Liver (tissue), 3 donors: Measurements from ENCODE around the gene RPTOR.

ENCODE experiments used
- FOXA1 ChIP-seq: IDR thresholded peaks from 2 replicates; pipeline ENCODE4 v1.6.1; 2016; ENCODE audit warnings: antibody characterized with exemption
- GABPA ChIP-seq, 2 donors: IDR thresholded peaks in 1 of 2; conservative IDR thresholded peaks in 1 of 2; 2 replicates each; pipeline ENCODE4 v1.6.1; 2016; ENCODE audit warnings: antibody characterized with exemption in 2 of 2, mild to moderate bottlenecking in 1 of 2, moderate library complexity in 1 of 2
- JUND ChIP-seq, 2 donors: IDR thresholded peaks; 2 replicates each; pipeline ENCODE4 v1.6.1; 2016; ENCODE audit warnings: antibody characterized with exemption in 2 of 2
- NR2F2 ChIP-seq: IDR thresholded peaks from 2 replicates; pipeline ENCODE4 v1.6.1; 2016; ENCODE audit warnings: antibody characterized with exemption
- RAD21 ChIP-seq, 2 donors: IDR thresholded peaks; 2 replicates each; pipeline ENCODE4 v1.6.1; 2016; ENCODE audit warnings: antibody characterized with exemption in 2 of 2, mild to moderate bottlenecking in 2 of 2
- RXRA ChIP-seq, 2 donors: IDR thresholded peaks; 2 replicates each; pipeline ENCODE4 v1.6.1; 2017 to 2018; ENCODE audit warnings: antibody characterized with exemption in 2 of 2, mild to moderate bottlenecking in 1 of 2
- SP1 ChIP-seq: IDR thresholded peaks from 2 replicates; pipeline ENCODE4 v1.6.1; 2018; ENCODE audit warnings: antibody characterized with exemption, mild to moderate bottlenecking
- TAF1 ChIP-seq: conservative IDR thresholded peaks from 2 replicates; pipeline ENCODE4 v1.6.1; 2016; ENCODE audit warnings: antibody characterized with exemption, mild to moderate bottlenecking
- YY1 ChIP-seq: IDR thresholded peaks from 2 replicates; pipeline ENCODE4 v1.6.1; 2016; ENCODE audit warnings: antibody characterized with exemption, mild to moderate bottlenecking
- TF ChIP-seq, protein P1 (sequence below): fragments of 150-350 bp; IDR thresholded peaks from 2 replicates; pipeline ENCODE4 v1.5.1; 2017; ENCODE audit warnings: improper control_type of control experiment, low read depth, low read length; ENCODE audit not compliant: missing input control
- TF ChIP-seq, protein P2 (sequence below): IDR thresholded peaks from 2 replicates; pipeline ENCODE4 v1.6.1; 2016; ENCODE audit warnings: antibody characterized with exemption
- TF ChIP-seq, protein P3 (sequence below): IDR thresholded peaks from 2 replicates; pipeline ENCODE4 v1.6.1; 2016; ENCODE audit warnings: antibody characterized with exemption, mild to moderate bottlenecking
- TF ChIP-seq, protein P4 (sequence below): IDR thresholded peaks from 2 replicates; pipeline ENCODE4 v1.6.1; 2016; ENCODE audit warnings: antibody characterized with exemption
- donor health status: healthy.
- donor health status: healthy.

DNA sequence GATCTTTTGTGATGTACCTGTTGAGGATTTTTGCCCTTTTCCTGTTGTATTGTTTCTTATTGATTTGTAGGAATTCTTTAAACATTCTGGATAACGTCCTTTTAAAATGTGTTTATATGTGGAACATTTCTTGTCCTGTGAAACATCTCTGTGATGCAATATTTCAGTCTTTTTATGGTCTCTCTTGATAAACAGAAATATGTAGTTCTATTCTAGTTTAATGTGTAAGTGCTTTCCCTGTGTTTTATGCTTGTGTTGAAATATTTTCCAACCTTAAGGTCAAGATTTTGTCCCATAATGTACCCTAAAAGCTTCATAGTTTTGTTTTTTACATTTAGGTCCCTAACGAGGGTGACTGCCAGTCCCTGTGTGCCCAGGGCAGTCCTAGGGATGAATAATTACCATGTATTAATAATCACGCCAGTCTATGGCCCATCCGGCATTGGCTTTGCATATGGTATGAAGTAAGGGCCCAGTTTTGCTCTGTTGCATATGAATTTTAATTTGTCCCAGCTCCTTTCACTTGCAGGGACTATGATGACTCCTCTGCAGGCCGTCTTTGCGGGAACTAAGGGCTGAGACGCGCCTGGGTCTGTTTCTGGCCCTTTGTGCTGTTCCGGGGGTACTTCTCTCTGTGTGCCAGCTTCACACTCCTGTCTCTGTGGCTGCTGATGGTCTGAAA, 44.2 kb downstream of the RPTOR start:
- TF ChIP-seq, protein P1, sequence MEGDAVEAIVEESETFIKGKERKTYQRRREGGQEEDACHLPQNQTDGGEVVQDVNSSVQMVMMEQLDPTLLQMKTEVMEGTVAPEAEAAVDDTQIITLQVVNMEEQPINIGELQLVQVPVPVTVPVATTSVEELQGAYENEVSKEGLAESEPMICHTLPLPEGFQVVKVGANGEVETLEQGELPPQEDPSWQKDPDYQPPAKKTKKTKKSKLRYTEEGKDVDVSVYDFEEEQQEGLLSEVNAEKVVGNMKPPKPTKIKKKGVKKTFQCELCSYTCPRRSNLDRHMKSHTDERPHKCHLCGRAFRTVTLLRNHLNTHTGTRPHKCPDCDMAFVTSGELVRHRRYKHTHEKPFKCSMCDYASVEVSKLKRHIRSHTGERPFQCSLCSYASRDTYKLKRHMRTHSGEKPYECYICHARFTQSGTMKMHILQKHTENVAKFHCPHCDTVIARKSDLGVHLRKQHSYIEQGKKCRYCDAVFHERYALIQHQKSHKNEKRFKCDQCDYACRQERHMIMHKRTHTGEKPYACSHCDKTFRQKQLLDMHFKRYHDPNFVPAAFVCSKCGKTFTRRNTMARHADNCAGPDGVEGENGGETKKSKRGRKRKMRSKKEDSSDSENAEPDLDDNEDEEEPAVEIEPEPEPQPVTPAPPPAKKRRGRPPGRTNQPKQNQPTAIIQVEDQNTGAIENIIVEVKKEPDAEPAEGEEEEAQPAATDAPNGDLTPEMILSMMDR, result no peak
- TF ChIP-seq FOXA1 (no peak), RXRA (IDR thresholded peaks at IDR 0.05) (no peak), SP1 (no peak), NR2F2 (no peak), RAD21 (IDR thresholded peaks at IDR 0.05) (no peak), TAF1 (no peak), GABPA (IDR thresholded peaks at IDR 0.05 in 1 of 2, conservative IDR thresholded peaks at IDR 0.05 in 1 of 2) (no peak), JUND (IDR thresholded peaks at IDR 0.05) (no peak), YY1 (no peak)
- TF ChIP-seq, protein P2, sequence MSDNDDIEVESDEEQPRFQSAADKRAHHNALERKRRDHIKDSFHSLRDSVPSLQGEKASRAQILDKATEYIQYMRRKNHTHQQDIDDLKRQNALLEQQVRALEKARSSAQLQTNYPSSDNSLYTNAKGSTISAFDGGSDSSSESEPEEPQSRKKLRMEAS, result no peak
- TF ChIP-seq, protein P3, sequence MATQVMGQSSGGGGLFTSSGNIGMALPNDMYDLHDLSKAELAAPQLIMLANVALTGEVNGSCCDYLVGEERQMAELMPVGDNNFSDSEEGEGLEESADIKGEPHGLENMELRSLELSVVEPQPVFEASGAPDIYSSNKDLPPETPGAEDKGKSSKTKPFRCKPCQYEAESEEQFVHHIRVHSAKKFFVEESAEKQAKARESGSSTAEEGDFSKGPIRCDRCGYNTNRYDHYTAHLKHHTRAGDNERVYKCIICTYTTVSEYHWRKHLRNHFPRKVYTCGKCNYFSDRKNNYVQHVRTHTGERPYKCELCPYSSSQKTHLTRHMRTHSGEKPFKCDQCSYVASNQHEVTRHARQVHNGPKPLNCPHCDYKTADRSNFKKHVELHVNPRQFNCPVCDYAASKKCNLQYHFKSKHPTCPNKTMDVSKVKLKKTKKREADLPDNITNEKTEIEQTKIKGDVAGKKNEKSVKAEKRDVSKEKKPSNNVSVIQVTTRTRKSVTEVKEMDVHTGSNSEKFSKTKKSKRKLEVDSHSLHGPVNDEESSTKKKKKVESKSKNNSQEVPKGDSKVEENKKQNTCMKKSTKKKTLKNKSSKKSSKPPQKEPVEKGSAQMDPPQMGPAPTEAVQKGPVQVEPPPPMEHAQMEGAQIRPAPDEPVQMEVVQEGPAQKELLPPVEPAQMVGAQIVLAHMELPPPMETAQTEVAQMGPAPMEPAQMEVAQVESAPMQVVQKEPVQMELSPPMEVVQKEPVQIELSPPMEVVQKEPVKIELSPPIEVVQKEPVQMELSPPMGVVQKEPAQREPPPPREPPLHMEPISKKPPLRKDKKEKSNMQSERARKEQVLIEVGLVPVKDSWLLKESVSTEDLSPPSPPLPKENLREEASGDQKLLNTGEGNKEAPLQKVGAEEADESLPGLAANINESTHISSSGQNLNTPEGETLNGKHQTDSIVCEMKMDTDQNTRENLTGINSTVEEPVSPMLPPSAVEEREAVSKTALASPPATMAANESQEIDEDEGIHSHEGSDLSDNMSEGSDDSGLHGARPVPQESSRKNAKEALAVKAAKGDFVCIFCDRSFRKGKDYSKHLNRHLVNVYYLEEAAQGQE, result no peak
- TF ChIP-seq, protein P4, sequence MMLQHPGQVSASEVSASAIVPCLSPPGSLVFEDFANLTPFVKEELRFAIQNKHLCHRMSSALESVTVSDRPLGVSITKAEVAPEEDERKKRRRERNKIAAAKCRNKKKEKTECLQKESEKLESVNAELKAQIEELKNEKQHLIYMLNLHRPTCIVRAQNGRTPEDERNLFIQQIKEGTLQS, result no peak
